DND-41 (cell line): ENCODE measurements around the gene ZDHHC22.

Experiments
- EZH2 ChIP-seq: IDR thresholded peaks from 3 replicates; pipeline ENCODE4 v1.6.1; 2012; ENCODE audit warnings: borderline replicate concordance, low read depth, mild to moderate bottlenecking, moderate library complexity, low read length, inconsistent platforms; ENCODE audit not compliant: severe bottlenecking
- TF ChIP-seq, protein P1 (sequence below): IDR thresholded peaks from 2 replicates; pipeline ENCODE4 v1.5.1; 2012; ENCODE audit warnings: borderline replicate concordance, low read length, moderate library complexity, mild to moderate bottlenecking; ENCODE audit not compliant: poor library complexity, severe bottlenecking; ENCODE audit errors: extremely low read depth

DNA sequence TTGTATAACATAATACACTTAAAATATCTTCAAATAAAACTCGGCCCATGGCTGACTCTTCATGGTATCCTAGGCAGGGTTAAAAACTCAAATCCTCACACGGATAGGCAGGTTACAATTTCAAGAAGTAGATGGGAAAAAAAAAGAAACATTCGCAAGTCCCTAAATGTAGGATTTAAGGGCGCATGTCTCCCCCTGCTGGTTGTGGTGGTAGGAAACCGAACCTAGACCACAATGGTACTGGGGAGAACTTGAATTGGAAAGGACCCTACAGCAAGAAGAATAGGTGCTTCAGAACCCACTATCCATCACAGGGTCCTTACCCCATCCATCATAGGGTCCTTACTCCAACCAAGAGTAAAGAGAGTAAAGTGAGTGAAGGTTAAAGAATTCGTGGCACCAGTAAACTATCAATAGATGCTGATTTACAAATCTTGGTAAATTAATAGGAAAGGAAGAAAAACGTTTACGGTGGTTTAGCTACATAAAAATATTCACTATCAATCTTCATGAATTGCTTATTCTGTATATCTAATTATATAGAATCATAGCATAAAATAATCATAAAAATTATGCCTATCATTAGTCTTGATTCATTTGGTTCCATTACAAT is 46.8 kb downstream of the ZDHHC22 start:
- TF ChIP-seq, protein P1, sequence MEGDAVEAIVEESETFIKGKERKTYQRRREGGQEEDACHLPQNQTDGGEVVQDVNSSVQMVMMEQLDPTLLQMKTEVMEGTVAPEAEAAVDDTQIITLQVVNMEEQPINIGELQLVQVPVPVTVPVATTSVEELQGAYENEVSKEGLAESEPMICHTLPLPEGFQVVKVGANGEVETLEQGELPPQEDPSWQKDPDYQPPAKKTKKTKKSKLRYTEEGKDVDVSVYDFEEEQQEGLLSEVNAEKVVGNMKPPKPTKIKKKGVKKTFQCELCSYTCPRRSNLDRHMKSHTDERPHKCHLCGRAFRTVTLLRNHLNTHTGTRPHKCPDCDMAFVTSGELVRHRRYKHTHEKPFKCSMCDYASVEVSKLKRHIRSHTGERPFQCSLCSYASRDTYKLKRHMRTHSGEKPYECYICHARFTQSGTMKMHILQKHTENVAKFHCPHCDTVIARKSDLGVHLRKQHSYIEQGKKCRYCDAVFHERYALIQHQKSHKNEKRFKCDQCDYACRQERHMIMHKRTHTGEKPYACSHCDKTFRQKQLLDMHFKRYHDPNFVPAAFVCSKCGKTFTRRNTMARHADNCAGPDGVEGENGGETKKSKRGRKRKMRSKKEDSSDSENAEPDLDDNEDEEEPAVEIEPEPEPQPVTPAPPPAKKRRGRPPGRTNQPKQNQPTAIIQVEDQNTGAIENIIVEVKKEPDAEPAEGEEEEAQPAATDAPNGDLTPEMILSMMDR, result peak; percentile 93
- TF ChIP-seq EZH2, result no peak
